ENCODE results near the gene FST. TPM values are rescaled to one million over a fixed set of nuclear protein-coding genes. Genes with fewer than 3 reads are reported as not detected.

Gene FST, protein sequence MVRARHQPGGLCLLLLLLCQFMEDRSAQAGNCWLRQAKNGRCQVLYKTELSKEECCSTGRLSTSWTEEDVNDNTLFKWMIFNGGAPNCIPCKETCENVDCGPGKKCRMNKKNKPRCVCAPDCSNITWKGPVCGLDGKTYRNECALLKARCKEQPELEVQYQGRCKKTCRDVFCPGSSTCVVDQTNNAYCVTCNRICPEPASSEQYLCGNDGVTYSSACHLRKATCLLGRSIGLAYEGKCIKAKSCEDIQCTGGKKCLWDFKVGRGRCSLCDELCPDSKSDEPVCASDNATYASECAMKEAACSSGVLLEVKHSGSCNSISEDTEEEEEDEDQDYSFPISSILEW
- polyA plus RNA-seq (ENCODE audit: insufficient read length in 12 of 12): 100 to 1,000 TPM in 1 of 12 donors, 10 to 100 TPM in 11; 15.4 to 230 (median 39.5) TPM
- long read RNA-seq, donor 1, transcript FST-201 (6 exons, 2,519 nt): major isoform, 17 of 18 reads
- long read RNA-seq, donor 1, partial matches to known transcripts: 0 of 18 reads
- long read RNA-seq, donor 1, other reads (novel, unspliced or antisense): 0 of 18 reads
- long read RNA-seq, donor 2, transcript FST-201 (6 exons, 2,519 nt): major isoform, 21 of 23 reads
- long read RNA-seq, donor 2, partial matches to known transcripts: 0 of 23 reads
- long read RNA-seq, donor 2, other reads (novel, unspliced or antisense): 0 of 23 reads
- long read RNA-seq, donor 3, transcript FST-201 (6 exons, 2,519 nt): major isoform, 6 of 11 reads
- long read RNA-seq, donor 3, partial matches to known transcripts: 0 of 11 reads
- long read RNA-seq, donor 3, other reads (novel, unspliced or antisense): 0 of 11 reads
- long read RNA-seq, donor 4, transcript FST-201 (6 exons, 2,519 nt): major isoform, 5 of 6 reads
- long read RNA-seq, donor 4, partial matches to known transcripts: 0 of 6 reads
- long read RNA-seq, donor 4, other reads (novel, unspliced or antisense): 0 of 6 reads
- long read RNA-seq, donor 5, transcript FST-201 (6 exons, 2,519 nt): major isoform, 21 of 23 reads
- long read RNA-seq, donor 5, partial matches to known transcripts: 0 of 23 reads
- long read RNA-seq, donor 5, other reads (novel, unspliced or antisense): 0 of 23 reads
- long read RNA-seq, donor 6, partial matches to known transcripts: 0 of 4 reads
- long read RNA-seq, donor 6, other reads (novel, unspliced or antisense): 0 of 4 reads
- long read RNA-seq, donor 7, transcript FST-201 (6 exons, 2,519 nt): major isoform, 10 of 12 reads
- long read RNA-seq, donor 7, partial matches to known transcripts: 0 of 12 reads
- long read RNA-seq, donor 7, other reads (novel, unspliced or antisense): 0 of 12 reads
- long read RNA-seq, donor 8, transcript FST-201 (6 exons, 2,519 nt): major isoform, 11 of 14 reads
- long read RNA-seq, donor 8, partial matches to known transcripts: 0 of 14 reads
- long read RNA-seq, donor 8, other reads (novel, unspliced or antisense): 0 of 14 reads
- long read RNA-seq, donor 9, transcript FST-201 (6 exons, 2,519 nt): major isoform, 15 of 17 reads
- long read RNA-seq, donor 9, partial matches to known transcripts: 0 of 17 reads
- long read RNA-seq, donor 9, other reads (novel, unspliced or antisense): 0 of 17 reads
- long read RNA-seq, donor 10, transcript FST-201 (6 exons, 2,519 nt): major isoform, 10 of 11 reads
- long read RNA-seq, donor 10, partial matches to known transcripts: 0 of 11 reads
- long read RNA-seq, donor 10, other reads (novel, unspliced or antisense): 0 of 11 reads
- long read RNA-seq, donor 11, transcript FST-201 (6 exons, 2,519 nt): major isoform, 12 of 16 reads
- long read RNA-seq, donor 11, partial matches to known transcripts: 0 of 16 reads
- long read RNA-seq, donor 11, other reads (novel, unspliced or antisense): 0 of 16 reads

DNA sequence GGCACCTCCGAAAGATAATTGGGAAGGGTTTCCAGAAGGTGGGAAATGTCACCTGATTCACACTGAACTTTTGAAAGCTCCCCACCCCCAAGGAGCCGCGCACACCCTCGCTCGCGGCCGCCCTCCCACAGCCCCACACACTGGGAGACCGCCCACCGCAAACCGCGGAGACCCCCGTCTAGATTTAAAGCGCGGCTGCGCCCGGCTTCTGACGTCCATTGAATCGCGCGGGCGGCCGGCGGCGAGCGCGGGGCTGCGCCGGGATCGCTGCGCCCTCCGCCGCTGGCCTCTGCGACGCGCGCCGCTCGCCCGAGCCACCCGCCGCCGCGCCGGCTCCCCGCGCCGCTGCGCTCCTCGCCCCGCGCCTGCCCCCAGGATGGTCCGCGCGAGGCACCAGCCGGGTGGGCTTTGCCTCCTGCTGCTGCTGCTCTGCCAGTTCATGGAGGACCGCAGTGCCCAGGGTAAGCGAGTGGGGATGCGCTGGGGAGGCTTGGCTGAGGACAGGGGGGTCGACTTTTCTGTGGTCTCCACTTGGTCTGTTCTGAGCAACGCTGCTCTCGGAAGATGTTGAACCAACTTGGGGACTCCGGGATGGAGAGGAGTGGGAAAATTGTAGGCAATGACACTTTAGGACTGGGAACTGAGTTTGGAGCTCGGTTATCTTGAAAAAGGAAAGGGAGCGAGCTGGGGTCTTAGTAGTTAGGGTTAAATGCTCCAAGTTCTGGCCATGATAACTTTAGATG, at the start of gene FST:
FST (plus strand) TSS at position 214 of the 743 bp plus-strand sequence; CDS start at position 377, 163 bp downstream.
- DNase-seq: peak; percentile 42

DNA sequence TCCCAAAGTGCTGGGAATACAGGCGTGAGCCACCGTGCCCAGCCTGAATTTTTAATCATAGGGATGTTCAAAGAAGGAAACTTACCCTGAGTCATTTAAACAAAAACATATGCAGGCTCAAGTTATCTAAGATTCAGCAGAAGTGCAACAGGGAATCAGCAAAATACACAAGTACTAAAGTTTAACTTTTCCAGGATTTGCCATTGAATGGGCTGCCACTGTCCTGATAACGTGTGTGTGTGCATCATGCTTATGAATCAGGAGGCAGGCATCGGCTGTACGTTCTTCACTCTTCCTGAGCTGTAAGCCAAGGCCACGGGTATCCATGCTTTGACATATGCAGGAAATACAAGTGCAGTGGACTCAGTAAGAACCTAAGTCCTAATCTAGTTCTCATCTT, 48.8 kb upstream of the FST start:
- no peak for DNase-seq

DNA sequence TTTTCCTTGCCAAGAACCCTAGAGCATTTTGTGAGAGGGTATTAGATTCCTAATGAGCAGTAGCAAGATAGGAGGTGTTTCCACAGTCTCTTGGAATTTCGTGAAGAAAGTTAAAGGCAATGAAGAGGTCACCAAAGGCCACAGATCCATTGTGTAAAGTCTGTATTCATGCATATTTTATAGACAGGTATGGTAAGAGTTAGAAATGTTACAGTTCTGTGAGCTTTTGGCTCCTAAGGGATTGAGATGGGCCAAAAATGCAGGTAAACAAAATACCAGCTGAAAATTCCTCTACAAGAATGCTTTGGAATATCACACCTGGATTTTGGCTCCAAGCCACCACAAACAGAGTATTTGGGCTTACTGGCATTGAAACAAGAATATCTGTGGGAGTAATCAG, 47.4 kb upstream of the FST start:
- DNase-seq: no peak

DNA sequence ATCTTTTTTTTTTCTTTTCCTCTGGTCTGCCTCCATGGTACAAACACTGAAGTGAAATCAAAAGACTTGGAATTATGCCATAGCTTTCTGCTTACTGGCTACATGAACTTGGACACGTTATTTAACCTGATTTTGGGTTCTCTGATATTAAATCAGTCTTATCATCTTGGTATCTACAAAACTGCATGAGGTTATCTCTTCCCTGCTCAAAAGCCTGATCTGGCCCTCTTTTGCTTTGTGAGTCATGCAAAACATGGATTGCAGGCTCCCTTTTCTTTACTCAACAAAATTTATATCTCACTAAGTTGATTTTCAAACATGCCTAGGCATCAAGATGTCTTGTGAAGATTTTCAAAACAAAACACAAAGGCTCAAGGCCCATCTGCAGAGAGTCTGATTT, 45.9 kb upstream of the FST start:
- no peak for DNase-seq

DNA sequence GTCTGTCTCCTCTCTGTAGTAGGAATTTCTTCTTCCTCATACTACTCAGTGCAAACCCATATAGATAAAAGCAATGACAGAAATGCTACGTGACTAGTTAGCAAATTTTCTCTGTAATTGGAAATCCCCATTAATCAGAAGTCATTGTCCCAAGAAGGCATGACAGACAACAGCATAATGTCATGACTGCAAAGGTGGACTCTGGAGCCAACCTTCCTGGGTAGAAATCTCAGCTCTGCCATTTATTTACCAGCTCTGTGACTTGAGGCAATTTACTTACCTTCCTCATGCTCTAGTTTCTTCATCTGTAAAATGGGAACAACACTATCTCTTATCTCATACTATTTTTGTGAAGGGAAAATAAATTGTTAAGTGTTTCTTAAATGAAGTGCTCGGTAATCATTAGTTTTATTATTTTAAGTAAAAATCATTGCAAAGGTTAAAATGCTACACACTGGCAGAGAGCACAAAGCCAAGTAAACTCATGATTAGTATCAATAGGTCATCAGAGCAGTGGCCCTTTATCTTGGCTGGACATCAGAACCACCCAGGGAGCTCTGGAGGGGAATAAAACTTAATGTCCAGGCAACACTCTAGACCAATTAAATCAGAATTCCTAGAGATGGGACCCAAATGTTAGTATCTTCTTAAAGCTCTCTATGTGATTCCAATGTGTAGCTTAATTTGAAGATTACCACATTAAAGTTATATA, 43.8 kb upstream of the FST start:
- DNase-seq: no peak

DNA sequence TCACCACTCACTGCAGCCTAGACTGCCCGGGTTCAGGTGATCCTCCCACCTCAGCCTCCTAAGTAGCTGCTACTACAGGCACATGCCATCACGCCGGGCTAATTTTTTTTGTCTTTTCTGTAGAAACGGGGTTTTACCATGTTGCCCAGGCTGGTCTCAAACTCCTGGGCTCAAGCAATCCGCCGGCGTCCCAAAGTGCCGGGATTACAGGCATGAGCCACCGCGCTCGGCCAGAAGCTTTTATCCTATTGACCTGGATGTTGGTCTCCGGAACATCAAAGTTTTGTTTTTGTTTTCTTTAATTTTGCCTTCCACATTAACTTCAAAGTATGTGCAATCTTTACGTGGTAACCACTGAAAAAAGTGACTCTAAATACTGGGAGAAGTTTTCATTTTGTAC, 42.4 kb upstream of the FST start:
- no peak for DNase-seq

DNA sequence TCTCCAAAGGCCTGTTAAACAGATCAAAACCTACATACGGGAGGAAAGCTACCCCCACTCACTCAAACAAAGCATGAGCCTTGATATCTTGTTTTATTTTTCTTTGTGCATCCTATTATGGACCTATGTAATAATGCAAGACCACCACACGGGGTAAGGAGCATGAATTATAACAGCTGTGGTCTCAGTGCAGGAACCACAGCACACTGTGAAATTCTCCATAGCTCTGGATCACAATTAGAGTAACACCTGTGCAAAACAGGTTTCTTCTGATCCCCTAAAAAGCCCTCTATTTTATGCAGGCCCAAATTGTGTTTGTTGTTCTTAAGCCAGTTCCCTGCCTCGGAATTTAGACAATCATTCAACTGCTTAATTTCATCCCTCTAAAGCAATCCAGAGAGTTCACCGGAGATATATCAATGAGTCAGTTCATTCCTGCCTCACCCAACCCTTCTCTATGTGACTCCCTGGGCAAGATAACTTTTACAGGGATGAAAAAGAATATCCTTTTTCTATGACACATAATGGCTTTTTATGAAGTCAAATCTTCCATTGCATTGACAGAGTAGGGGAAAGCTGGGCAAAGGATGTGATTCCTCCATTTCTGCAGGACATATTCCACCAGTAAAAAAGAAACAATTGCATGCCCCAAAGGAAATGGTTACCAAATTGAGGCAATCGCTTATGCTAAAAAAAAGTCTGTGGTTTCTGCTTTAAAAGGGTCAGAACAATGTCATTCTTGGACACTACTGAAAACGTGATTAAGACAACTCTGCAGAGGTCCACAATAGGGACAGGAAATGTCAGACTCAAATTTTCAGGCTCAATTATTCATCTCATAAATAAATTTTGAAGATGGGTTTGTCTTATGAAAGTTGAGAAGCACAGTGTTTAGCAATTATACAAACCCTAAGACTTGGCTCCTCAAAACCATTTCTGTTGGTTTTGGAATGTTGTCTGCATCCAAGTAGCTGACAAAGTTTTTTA, 41.6 kb upstream of the FST start:
- no peak for DNase-seq

DNA sequence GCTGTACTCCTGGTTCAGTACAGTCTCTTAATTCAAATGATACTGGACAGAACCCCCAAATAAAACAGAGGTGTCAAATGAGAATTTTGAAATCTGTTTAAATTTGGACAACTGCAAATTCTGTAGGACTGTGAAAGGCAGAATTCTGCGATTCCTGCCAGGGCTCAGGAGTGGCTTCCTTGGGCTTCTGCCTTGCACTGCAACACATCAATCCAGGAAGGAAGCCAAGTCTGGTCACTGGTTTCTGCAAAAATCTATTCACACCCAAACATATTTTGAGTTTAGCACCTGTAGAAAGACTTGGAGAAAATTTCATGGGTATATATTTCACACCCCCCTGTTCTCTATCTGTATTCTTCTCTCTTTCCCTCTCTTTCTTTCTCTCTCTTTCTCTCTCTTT, 37.5 kb upstream of the FST start:
- DNase-seq: no peak

DNA sequence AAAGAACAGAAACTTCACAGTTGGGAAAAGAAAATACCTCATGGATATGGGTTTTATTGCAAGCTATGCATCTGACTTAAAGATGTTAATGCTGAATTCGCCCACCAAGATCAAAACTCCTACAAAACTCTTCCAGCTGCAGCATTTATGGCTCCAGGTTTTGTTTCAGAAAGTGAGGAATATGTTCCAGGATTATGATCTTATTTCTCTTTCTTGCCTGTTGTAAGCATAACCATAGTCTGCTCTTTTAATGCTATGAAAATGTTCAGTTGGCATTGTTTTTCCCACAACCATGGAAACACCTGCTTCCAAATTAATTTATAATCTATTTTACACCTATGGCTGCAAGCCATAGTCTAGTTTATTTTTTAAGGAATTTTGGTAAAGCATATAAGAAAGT, 34.9 kb upstream of the FST start:
- DNase-seq: peak; percentile 45

DNA sequence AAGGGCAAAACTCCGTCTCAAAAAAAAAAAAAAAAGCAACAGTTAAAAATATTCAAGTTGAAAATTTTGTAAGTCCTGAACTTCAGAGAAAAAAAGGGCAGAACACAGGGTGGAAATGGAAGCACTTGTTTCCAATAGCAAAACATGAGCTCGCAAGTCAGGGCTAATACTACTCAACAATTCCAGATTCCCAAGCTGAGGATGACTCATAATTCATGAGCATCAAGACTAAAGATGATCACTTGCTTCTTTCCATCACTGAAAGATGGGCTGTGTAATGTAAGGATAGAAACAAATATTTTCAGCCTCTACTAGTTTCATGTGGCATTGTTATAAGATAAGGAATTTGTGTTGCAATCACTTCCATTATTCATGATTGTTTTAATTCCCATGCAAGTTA, 33.5 kb upstream of the FST start:
- no peak for DNase-seq

DNA sequence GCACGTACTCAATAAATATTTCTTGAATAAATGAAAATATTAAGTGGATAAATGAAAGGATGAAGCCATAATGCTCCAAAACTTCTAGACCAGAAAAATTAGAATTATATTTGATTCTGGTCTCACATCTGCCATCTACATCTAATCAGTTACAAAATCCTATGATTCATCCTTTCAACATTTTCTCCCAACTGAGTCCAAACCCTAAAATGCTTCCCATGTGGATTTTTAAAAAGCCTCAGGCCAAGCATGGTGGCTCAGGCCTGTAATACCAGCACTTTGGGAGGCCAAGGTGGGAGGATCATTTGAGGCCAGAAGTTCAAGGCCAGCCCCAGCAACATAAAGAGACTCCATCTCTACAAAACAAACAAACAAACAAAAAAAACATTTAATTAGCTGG, 31.6 kb upstream of the FST start:
- DNase-seq: no peak

DNA sequence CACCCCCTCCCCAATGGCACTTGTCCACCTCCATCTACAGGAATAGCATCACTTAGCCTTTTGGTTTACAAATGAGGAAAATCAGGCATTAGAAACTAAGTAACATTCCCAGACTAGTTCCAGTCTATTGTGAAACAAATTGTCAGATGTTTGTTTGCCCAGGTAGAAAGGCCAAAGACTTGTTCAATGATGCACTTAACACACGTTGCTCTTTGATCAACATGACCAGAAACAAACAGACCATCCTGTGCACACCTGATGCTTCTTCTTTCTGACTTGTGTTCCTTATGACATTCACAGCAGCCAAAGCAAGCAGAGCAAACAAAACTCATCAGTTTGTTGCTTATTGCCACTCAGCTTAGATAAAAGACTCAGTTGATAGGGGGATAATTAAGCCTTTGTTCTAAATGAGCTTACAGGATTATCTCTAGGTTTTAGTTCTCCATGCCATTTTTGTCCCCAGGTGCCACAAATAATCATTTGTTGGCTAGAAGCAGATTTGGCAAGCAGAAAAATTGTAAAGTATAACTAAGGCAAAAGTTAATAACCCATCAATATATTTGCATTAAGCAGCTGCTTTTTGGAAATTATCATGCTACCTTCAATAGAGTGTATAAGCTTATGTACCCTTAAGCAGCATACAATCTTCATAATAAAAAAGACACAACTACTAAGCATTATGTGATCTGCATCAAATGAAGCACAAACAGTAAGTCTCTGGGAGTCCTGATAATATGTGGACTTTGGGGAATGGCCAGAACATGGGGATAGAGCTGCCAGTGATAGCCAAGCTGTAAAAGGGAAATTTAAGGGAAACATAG, 26.3 kb upstream of the FST start:
- DNase-seq: no peak

DNA sequence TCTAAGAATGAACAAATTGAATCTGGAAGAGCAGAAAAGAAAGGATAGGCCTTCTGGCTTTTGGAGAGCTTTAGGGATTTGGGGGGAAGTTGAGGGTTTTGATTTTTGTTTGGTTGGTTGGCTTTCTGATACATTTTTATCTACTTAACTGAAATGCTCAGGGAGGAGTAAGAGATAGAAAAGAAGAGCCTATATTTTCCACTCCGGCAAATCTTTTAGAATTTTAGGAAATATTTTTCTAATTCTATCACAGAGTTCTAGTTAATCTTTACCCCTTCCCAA, 25.8 kb upstream of the FST start:
- DNase-seq: no peak

DNA sequence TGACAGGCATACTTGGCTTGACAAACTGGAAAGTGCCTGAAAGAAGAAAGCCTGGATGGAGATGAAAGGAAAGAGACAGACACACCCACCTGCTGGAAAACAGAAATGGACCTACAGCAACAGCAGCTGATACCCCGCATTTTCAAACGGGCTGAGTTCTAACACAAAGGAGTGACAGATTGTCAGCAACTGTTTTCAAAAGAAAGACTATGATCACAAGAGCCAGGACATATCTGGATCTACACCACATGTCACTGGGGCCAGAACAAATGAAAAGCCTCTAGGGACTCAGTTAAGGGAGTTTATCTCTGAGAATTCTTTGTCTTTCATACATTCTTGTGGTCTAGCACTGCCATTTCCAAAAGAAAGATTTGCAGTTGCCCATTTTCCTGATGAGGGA, 24.1 kb upstream of the FST start:
- DNase-seq: no peak

DNA sequence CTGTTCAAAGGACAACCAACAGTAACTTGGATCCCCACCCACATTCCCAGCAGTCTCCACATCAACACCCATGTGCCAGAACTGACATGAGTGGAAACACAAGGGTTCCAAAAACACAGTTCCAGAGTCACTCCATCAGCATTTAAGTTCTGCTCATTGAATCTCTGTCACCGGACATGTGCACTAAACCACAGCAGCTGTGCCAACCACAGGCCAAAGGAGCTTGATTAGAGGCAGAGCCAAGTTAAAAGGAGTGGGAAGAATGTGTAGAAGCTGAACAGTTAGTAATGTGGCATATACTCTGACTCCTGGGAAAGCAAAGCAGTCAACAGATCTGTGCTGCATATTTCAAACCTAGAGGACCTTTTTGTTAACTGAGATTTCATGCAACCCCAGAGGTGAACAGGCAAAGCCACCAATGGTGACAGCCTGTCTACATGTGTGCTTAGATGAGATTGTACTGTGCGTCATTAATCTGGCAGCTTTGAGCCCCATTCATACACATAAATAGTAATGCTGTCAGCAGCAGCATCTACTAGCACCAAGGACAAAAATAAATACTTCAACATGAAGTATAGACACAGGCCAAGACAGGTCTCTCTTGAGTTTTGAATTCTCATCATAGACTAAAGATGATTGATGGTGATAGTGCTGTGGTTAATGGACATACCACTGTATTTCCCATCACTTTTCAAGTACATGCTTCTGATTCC, 16.4 kb upstream of the FST start:
- no peak for DNase-seq

DNA sequence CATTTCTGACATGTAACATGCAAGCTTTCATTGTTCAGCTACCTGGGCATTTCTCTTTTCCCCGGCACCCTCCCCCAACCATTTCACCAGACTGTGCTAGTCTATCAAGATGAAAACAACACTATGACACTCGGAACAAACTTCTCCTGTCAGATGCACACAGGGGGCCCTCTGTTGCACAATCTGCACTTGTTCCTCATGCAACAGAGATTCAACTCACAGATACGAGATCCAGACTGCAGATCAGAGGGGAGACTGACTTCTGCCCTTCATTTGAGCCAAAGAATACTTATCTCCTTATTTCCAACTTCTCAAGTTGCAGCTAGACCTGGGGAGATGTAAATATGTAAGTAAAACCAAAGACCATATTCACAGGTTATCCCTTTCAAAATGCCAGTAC, 15.7 kb upstream of the FST start:
- no peak for DNase-seq

Measured in muscle of arm (tissue), 14 donors.